Lung (tissue), 12 donors: ENCODE measurements around the gene MRAP2. TPM values are rescaled to one million over a fixed set of nuclear protein-coding genes. Genes with fewer than 3 reads are reported as not detected.

Experiments used
- ATAC-seq: fragments of 200-7000 bp; cut with Tn5 transposase; one replicate; pipeline ENCODE4 v1.9.1; 2020; ENCODE audit warnings: moderate number of reproducible peaks; ENCODE audit not compliant: insufficient read depth, low FRiP score
- DNase-seq, 3 donors: peaks; one replicate each; pipeline ENCODE4 v3.0.0-alpha.2; 2013 to 2017
- H3K27ac ChIP-seq, 2 donors: one replicate each; pipeline ENCODE4 v1.5.1; 2013; ENCODE audit warnings: mild to moderate bottlenecking in 2 of 2, moderate library complexity in 2 of 2, control low read depth in 1 of 2, inconsistent platforms in 1 of 2, low read depth in 1 of 2, low read length in 1 of 2
- H3K27me3 ChIP-seq, 3 donors: one replicate each; pipeline ENCODE4 v1.5.1; 2013; ENCODE audit warnings: low read length in 2 of 3; ENCODE audit not compliant: control insufficient read depth in 3 of 3, insufficient read depth in 3 of 3
- H3K36me3 ChIP-seq, 4 donors: one replicate each; pipeline ENCODE4 v1.5.1; 2013; ENCODE audit warnings: low read length in 4 of 4, mild to moderate bottlenecking in 1 of 4, moderate library complexity in 1 of 4; ENCODE audit not compliant: control insufficient read depth in 4 of 4, insufficient read depth in 4 of 4
- H3K4me1 ChIP-seq, 5 donors: one replicate each; pipeline ENCODE4 v1.5.1; 2013; ENCODE audit warnings: low read length in 5 of 5, mild to moderate bottlenecking in 2 of 5, moderate library complexity in 1 of 5; ENCODE audit not compliant: control insufficient read depth in 5 of 5, insufficient read depth in 5 of 5
- H3K4me3 ChIP-seq: one replicate; pipeline ENCODE4 v1.5.1; 2013; ENCODE audit warnings: mild to moderate bottlenecking, control low read depth, moderate library complexity
- H3K9ac ChIP-seq, 2 donors: one replicate each; pipeline ENCODE4 v1.5.1; 2013; ENCODE audit warnings: low read length in 2 of 2, control low read depth in 1 of 2; ENCODE audit not compliant: insufficient read depth in 1 of 2
- H3K9me3 ChIP-seq, 4 donors: one replicate each; pipeline ENCODE4 v1.5.1; 2013; ENCODE audit warnings: low read length in 3 of 4, mild to moderate bottlenecking in 1 of 4, moderate library complexity in 1 of 4; ENCODE audit not compliant: control insufficient read depth in 4 of 4, insufficient read depth in 3 of 4
- CTCF ChIP-seq: IDR thresholded peaks from 2 replicates; pipeline ENCODE4 v1.5.1; 2012; ENCODE audit warnings: mild to moderate bottlenecking; ENCODE audit errors: control extremely low read depth, extremely low read depth
- WGBS, 2 donors: extraction: QIAGEN DNeasy Blood & Tissue Kit; methylation state at CpG; one replicate each; pipeline ENCODE4 v1.1.7; 2013; 5-methylcytosine and 5-hydroxymethylcytosine counted together
- polyA plus RNA-seq, 2 donors: library from polyadenylated mRNA; stranded (reverse); fragments of 200-250 nt; gene quantifications; one replicate each; pipeline ENCODE4 v1.2.1, GENCODE V29; 2013
- total RNA-seq, 2 donors: library from RNA; depleted of rRNA in 1 of 2; stranded (reverse); fragments of >200 nt in 1 of 2; gene quantifications; one replicate each; pipeline ENCODE4 v1.2.1, GENCODE V29; 2014 to 2021
- donor health status: control.
- donor health status: control.
- donor health status: Bipolar disorder and iron deficiency.
- donor health status: healthy.
- donor health status: DM: yes; HTN: yes; CAD: no.

Gene MRAP2
- total and polyA plus RNA-seq, 4 donors = 0.34 to 4.2 (median 1.3) TPM

- ATAC-seq = no peak
- 89 to 96% methylated on average over 1 of the region's 1 CpG for WGBS, 2 donors
- no peaks in the 10 kb centered on the region for H3K9me3 ChIP-seq
Observed at GRCh38 chr6:84086056-84086455, 52.5 kb downstream of the MRAP2 start.

DNA sequence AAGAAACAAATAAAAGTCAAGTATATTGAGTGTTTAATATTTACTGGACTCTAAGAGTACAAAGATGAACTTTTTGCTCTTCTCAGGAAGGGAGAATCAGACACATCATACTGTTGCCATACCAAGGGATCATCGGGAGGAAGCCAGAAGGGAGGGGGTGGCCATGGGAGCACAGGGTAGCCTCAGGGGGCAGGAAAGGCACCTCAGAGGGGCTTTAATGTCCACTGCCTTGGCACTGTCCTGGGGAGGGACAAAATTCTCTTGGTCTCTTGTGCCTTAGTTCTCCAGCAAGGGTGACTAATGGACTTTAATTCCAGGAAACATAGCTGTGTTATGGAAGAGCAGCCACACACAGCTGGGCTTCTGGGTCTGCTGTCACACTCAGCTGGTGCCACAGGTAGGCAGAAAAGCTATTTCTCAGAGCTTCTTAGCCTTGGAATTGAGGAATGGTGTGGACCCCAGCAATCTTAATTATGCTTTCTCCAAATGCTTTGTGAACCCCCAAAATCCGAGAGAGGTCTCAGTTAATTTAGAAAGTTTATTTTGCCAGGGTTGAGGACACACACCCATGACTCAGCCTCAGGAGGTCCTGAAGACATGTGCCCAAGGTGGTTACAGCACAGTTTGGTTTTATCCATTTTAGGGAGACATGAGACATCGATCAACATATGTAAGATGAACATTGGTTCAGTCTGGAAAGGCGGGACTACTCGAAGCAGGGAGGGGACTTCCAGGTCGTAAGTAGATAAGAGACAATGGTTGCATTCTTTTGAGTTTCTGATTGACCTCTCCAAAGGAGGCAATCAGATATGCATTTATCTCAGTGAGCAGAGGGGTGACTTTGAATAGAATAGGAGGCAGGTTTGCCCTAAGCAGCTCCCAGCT, 53.2 kb downstream of the MRAP2 start:
- no peak for TF ChIP-seq CTCF
- no peak for ATAC-seq

More at GRCh38 chr6:84086056-84086455, 52.5 kb downstream of the MRAP2 start:
- Histone ChIP-seq H3K9ac (no peak overlapping the region), H3K4me3 (no peak overlapping the region), H3K4me1 (no peaks in the 10 kb centered on the region), H3K27me3 (no peaks in the 10 kb centered on the region), H3K27ac (no peak overlapping the region), H3K36me3 (no peaks in the 10 kb centered on the region)
- TF ChIP-seq CTCF = no peak
- no peak for DNase-seq

DNA sequence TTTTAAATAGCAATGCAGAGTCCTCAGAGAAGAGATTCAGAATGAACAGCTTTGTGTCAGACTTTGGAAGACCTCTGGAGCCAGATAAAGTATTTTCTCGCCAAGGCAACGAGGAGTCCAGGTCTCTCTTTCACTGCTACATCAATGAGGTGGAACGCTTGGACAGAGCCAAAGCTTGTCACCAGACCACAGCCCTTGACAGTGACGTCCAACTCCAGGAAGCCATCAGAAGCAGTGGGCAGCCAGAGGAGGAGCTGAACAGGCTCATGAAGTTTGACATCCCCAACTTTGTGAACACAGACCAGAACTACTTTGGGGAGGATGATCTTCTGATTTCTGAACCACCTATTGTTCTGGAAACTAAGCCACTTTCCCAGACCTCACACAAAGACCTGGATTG, 55.5 kb downstream of the MRAP2 start:
- H3K9me3 ChIP-seq = peaks cover 0 to 4% (median 0%) of the 10 kb centered on the region in 4 donors
- no peak overlapping the region for H3K9ac ChIP-seq
- H3K4me1 ChIP-seq = no peaks in the 10 kb centered on the region
- no peaks in the 10 kb centered on the region for H3K36me3 ChIP-seq
- no peak for DNase-seq
- 80 to 82% methylated on average over 4 of the region's 4 CpGs for WGBS, 2 donors
- H3K27me3 ChIP-seq = no peaks in the 10 kb centered on the region
- no peak overlapping the region for H3K4me3 ChIP-seq
- no peak for ATAC-seq
- no peak for TF ChIP-seq CTCF
- no peak overlapping the region for H3K27ac ChIP-seq

More for the DNA sequence above, 53.2 kb downstream of the MRAP2 start:
- DNase-seq = no peak
- no peak overlapping the region for H3K9ac ChIP-seq
- H3K4me3 ChIP-seq = no peak overlapping the region
- H3K27me3 ChIP-seq = no peaks in the 10 kb centered on the region
- no peak overlapping the region for H3K27ac ChIP-seq
- 68 to 74% methylated on average over 6 of the region's 6 CpGs for WGBS, 2 donors
- H3K36me3 ChIP-seq = no peaks in the 10 kb centered on the region
- no peaks in the 10 kb centered on the region for H3K9me3 ChIP-seq
- no peaks in the 10 kb centered on the region for H3K4me1 ChIP-seq
